Ovary (tissue), 9 donors: ENCODE data around the gene BMPR1A. TPM values are rescaled to one million over a fixed set of nuclear protein-coding genes. Genes with fewer than 3 reads are reported as not detected.

Source experiments
- DNase-seq, 5 donors: peaks; one replicate each; pipeline ENCODE4 v3.0.0-alpha.2; 2019 to 2020
- H3K27ac ChIP-seq, 2 donors: fragments of 200-600 bp; one replicate each; pipeline versions ENCODE4 v1.5.1 to v1.8.0; 2019 to 2022
- H3K27me3 ChIP-seq: fragments of 200-600 bp; one replicate; pipeline ENCODE4 v1.8.0; 2022
- H3K36me3 ChIP-seq: fragments of 200-600 bp; sonication (generic); one replicate; pipeline ENCODE4 v1.5.1; 2019
- H3K4me1 ChIP-seq: one replicate; pipeline ENCODE4 v1.8.1; 2013; ENCODE audit warnings: mild to moderate bottlenecking, moderate library complexity; ENCODE audit not compliant: insufficient read depth
- H3K4me3 ChIP-seq: fragments of 200-600 bp; sonication (generic); one replicate; pipeline ENCODE4 v1.5.1; 2017
- H3K9me3 ChIP-seq, 2 donors: fragments of 200-600 bp in 1 of 2; sonication (generic) in 1 of 2; one replicate each; pipeline versions ENCODE4 v1.5.1 to v1.8.1; 2013 to 2019; ENCODE audit warnings: mild to moderate bottlenecking in 1 of 2, moderate library complexity in 1 of 2
- CTCF ChIP-seq, 3 donors: fragments of 450-650 bp in 2 of 3; fragments of 200-600 bp in 1 of 3; IDR thresholded peaks; one replicate each; pipeline versions ENCODE4 v1.5.1 to v1.8.0; 2016 to 2022; ENCODE audit warnings: antibody characterized with exemption in 3 of 3, mild to moderate bottlenecking in 1 of 3
- EP300 ChIP-seq: sonication (generic); formaldehyde crosslinking; IDR thresholded peaks from one replicate; pipeline ENCODE4 v1.6.1; 2017; ENCODE audit warnings: antibody characterized with exemption
- POLR2A ChIP-seq: fragments of 450-650 bp; IDR thresholded peaks from one replicate; pipeline ENCODE4 v1.6.1; 2017; ENCODE audit warnings: antibody characterized with exemption, mild to moderate bottlenecking, moderate library complexity
- WGBS, 3 donors: extraction: QIAGEN DNeasy Blood & Tissue Kit in 1 of 3; methylation state at CpG; one replicate each; pipeline versions ENCODE4 v1.1.5 to v1.1.7; 2013 to 2017; 5-methylcytosine and 5-hydroxymethylcytosine counted together
- intact Hi-C, 4 donors: fragments of 100-400 bp; cut with DNase I; formaldehyde crosslinking; loops; one replicate each; pipeline versions ENCODE4 v1.11.0 to v1.15.1; 2022 to 2023
- polyA plus RNA-seq, 2 donors: library from polyadenylated mRNA; stranded (reverse); fragments of 200-250 nt in 1 of 2; fragments of 350-450 nt in 1 of 2; fragmentation: Illumina TruSeq in 1 of 2; extraction: RNeasy Lipid Tissue Mini Kit (QIAGEN cat#74804) in 1 of 2; gene quantifications; one replicate each; pipeline ENCODE4 v1.2.3, GENCODE V29; 2013 to 2014
- total RNA-seq, 7 donors: library from RNA; depleted of rRNA in 2 of 7; stranded (reverse); fragments of >200 nt in 2 of 7; fragmentation: NEBNext Ultra II Directional in 3 of 7; extraction: Animal tissue kit (Norgen Biotek cat#: 25700) in 3 of 7; gene quantifications; one replicate each; pipeline versions ENCODE4 v1.1.0 to v1.2.4, GENCODE V29; 2016 to 2023
- donor health status: DM: no; HTN: no; CAD: no; lungs with moderate emphysema.
- donor health status: DM: no; HTN: no; CAD: no.
- donor health status: Bipolar disorder and iron deficiency.
- donor health status: DM: yes; HTN: yes; CAD: no.
- donor health status: DM: no; HTN: no; CAD: no.
- donor health status: DM: yes; HTN: yes; CAD: no.

BMPR1A gene
- total and polyA plus RNA-seq, 9 donors, result 19.0 to 77.9 (median 55.8) TPM

- intact Hi-C loops, result no loop called here
- Histone ChIP-seq H3K4me3 (no peak overlapping the region), H3K27me3 (no peaks in the 10 kb centered on the region), H3K36me3 (no peaks in the 10 kb centered on the region), H3K9me3 (no peaks in the 10 kb centered on the region), H3K4me1 (no peaks in the 10 kb centered on the region), H3K27ac (no peak overlapping the region)
- no peak for DNase-seq
- 37 to 41% (median 38%) methylated on average over 3 of the region's 3 CpGs for WGBS, 3 donors
- no peak for TF ChIP-seq CTCF (IDR thresholded peaks at IDR 0.05)
- no peak for TF ChIP-seq EP300
- TF ChIP-seq POLR2A, result no peak
Observed at GRCh38 chr10:86857128-86857721, 100.8 kb downstream of the BMPR1A start.

- 93 to 97% (median 95%) methylated on average over 1 of the region's 1 CpG for WGBS, 3 donors
- intact Hi-C loops, result no loop called here
- Histone ChIP-seq H3K4me1 (no peaks in the 10 kb centered on the region), H3K27ac (no peak overlapping the region), H3K36me3 (no peaks in the 10 kb centered on the region), H3K4me3 (no peak overlapping the region), H3K27me3 (no peaks in the 10 kb centered on the region), H3K9me3 (no peaks in the 10 kb centered on the region)
- DNase-seq, result no peak
- no peak for TF ChIP-seq EP300
- no peak for TF ChIP-seq POLR2A
- TF ChIP-seq CTCF (IDR thresholded peaks at IDR 0.05), result no peak
Observed at GRCh38 chr10:86858011-86858410, 101.6 kb downstream of the BMPR1A start.

DNA sequence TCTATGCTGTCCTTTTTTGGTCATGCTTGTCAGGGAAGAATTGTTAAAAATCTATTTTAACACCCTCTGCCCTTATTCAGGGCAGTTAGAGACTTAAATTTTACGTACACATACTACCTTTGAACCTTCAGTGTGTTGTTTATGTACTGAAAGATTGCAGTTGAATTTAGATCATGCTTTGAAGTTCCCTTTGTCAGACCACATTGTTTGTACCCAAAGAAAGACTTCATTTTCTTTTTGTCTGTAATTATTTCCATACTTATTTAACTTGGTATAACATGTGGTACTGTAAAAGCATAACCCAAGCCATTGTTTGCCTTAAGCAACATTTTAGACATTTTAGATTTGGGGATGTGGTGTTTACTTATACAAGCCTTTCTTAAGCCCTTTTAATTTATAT, 104.9 kb downstream of the BMPR1A start:
- no peaks in the 10 kb centered on the region for H3K9me3 ChIP-seq
- WGBS, 3 donors, result 97 to 98% (median 98%) methylated on average over 1 of the region's 1 CpG
- H3K27me3 ChIP-seq, result no peaks in the 10 kb centered on the region
- no peaks in the 10 kb centered on the region for H3K36me3 ChIP-seq
- TF ChIP-seq CTCF (IDR thresholded peaks at IDR 0.05) (no peak), POLR2A (no peak), EP300 (no peak)
- peaks cover 2% of the 10 kb centered on the region for H3K4me1 ChIP-seq
- no peak overlapping the region for H3K4me3 ChIP-seq
- intact Hi-C loops, result no loop called here
- no peak for DNase-seq
- no peak overlapping the region for H3K27ac ChIP-seq

GRCh38 chr10:86862373-86862772, 106.0 kb downstream of the BMPR1A start:
- Histone ChIP-seq H3K36me3 (no peaks in the 10 kb centered on the region), H3K9me3 (no peaks in the 10 kb centered on the region), H3K4me1 (peaks cover 2% of the 10 kb centered on the region), H3K27ac (no peak overlapping the region), H3K27me3 (no peaks in the 10 kb centered on the region), H3K4me3 (no peak overlapping the region)
- DNase-seq, result no peak
- WGBS, 3 donors, result 71 to 80% (median 80%) methylated on average over 3 of the region's 3 CpGs
- intact Hi-C loops, result no loop called here
- TF ChIP-seq CTCF (IDR thresholded peaks at IDR 0.05), result no peak
- no peak for TF ChIP-seq EP300
- no peak for TF ChIP-seq POLR2A
